ENCODE measurements around the gene NECTIN4. TPM values are rescaled to one million over a fixed set of nuclear protein-coding genes. Genes with fewer than 3 reads are reported as not detected.
A peak's percentile ranks its signal among the peaks of the same experiment; 100 is the strongest.

NECTIN4 gene
- total and polyA plus RNA-seq, 2 of the 13 experiments (the other 11 are each of a cell fraction or from before 2014, with no cell fraction given): 5.9 to 12.4 TPM

GRCh38 chr1:161082996-161083747 is 6.2 kb downstream of the NECTIN4 start (continued):
- TF ChIP-seq, protein P1, sequence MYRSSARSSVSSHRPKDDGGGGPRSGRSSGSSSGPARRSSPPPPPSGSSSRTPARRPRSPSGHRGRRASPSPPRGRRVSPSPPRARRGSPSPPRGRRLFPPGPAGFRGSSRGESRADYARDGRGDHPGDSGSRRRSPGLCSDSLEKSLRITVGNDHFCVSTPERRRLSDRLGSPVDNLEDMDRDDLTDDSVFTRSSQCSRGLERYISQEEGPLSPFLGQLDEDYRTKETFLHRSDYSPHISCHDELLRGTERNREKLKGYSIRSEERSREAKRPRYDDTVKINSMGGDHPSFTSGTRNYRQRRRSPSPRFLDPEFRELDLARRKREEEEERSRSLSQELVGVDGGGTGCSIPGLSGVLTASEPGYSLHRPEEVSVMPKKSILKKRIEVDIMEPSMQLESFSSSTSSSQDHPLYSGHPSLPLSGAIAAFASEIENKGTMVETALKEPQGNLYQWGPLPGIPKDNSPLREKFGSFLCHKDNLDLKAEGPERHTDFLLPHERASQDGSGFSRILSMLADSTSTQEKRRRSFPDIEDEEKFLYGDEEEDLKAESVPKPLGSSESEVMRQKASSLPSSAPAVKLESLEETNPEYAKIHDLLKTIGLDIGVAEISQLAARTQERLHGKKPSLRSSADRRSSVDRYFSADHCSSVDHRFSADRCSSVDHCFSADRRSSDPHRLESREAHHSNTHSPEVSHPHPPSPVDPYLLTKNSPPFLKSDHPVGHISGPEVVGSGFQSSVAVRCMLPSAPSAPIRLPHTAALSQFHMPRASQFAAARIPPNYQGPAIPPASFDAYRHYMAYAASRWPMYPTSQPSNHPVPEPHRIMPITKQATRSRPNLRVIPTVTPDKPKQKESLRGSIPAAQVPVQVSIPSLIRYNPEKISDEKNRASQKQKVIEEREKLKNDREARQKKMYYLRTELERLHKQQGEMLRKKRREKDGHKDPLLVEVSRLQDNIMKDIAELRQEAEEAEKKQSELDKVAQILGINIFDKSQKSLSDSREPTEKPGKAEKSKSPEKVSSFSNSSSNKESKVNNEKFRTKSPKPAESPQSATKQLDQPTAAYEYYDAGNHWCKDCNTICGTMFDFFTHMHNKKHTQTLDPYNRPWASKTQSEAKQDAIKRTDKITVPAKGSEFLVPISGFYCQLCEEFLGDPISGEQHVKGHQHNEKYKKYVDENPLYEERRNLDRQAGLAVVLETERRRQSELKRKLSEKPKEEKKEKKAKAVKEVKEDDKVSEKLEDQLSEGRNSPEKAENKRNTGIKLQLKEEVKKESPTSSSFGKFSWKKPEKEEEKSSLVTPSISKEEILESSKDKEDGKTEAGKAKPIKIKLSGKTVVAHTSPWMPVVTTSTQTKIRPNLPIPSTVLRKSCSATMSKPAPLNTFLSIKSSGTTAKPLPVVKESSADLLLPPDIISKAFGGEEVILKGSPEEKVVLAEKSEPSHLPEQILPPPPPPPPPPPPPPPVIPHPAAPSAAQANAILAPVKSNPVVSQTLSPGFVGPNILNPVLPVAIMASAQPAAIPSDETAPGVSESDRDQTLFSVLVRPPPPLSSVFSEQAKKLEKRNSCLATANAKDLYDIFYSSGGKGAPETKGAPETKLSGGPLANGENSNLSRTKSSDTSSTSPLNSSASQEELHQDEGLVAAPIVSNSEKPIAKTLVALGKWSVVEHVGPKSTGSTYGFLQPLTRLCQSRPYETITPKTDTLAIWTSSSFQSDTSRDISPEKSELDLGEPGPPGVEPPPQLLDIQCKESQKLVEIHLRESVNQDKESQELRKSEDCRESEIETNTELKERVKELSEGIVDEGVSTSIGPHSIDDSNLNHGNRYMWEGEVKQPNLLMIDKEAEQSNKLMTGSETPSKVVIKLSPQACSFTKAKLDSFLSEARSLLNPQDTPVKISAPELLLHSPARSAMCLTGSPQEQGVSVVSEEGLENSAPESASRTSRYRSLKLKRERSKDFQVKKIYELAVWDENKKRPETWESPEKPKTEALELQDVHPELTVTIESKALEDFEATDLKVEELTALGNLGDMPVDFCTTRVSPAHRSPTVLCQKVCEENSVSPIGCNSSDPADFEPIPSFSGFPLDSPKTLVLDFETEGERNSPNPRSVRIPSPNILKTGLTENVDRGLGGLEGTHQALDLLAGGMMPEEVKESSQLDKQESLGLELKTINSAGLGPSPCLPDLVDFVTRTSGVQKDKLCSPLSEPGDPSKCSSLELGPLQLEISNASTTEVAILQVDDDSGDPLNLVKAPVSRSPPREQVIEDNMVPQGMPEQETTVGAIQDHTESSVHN (CRISPR knock-in tag; IDR thresholded peaks at IDR 0.05): no peak
- TF ChIP-seq ZNF543 (CRISPR knock-in tag; IDR thresholded peaks at IDR 0.05): no peak
- 0 out of 4 replicates have a peak, but pooled peaks of 1 of the 2 experiments have one; percentile 31 for TF ChIP-seq NR2F1 (CRISPR knock-in tag; IDR thresholded peaks at IDR 0.05)
- no peak for TF ChIP-seq EHMT2 (IDR thresholded peaks at IDR 0.05; ENCODE audit: borderline replicate concordance, low read depth, low read length)
- TF ChIP-seq MED1 (CRISPR knock-in tag; IDR thresholded peaks at IDR 0.05): no peak
- no peak; the same call in 1 of the 2 replicates for TF ChIP-seq CBX5 (CRISPR knock-in tag; IDR thresholded peaks at IDR 0.05; ENCODE audit: borderline replicate concordance)
- TF ChIP-seq ATF1 (CRISPR knock-in tag; IDR thresholded peaks at IDR 0.05): no peak
- no peak for TF ChIP-seq FLYWCH1 (CRISPR knock-in tag; IDR thresholded peaks at IDR 0.05)
- TF ChIP-seq NR0B2 (CRISPR knock-in tag; IDR thresholded peaks at IDR 0.05): no peak
- no peak for TF ChIP-seq ZNF569 (CRISPR knock-in tag; IDR thresholded peaks at IDR 0.05; ENCODE audit: borderline replicate concordance)
- no peak for TF ChIP-seq SP2 (CRISPR knock-in tag; IDR thresholded peaks at IDR 0.05)
- no peak for TF ChIP-seq FUBP1 (CRISPR knock-in tag; IDR thresholded peaks at IDR 0.05; ENCODE audit: borderline replicate concordance)
- TF ChIP-seq, protein P2, sequence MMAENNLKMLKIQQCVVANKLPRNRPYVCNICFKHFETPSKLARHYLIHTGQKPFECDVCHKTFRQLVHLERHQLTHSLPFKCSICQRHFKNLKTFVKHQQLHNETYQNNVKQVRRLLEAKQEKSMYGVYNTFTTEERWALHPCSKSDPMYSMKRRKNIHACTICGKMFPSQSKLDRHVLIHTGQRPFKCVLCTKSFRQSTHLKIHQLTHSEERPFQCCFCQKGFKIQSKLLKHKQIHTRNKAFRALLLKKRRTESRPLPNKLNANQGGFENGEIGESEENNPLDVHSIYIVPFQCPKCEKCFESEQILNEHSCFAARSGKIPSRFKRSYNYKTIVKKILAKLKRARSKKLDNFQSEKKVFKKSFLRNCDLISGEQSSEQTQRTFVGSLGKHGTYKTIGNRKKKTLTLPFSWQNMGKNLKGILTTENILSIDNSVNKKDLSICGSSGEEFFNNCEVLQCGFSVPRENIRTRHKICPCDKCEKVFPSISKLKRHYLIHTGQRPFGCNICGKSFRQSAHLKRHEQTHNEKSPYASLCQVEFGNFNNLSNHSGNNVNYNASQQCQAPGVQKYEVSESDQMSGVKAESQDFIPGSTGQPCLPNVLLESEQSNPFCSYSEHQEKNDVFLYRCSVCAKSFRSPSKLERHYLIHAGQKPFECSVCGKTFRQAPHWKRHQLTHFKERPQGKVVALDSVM (CRISPR knock-in tag; IDR thresholded peaks at IDR 0.05): no peak
- TF ChIP-seq HMG20B (CRISPR knock-in tag; conservative IDR thresholded peaks at IDR 0.05): no peak
- TF ChIP-seq SOX13 (IDR thresholded peaks at IDR 0.05): no peak
- TF ChIP-seq SOX13 (CRISPR knock-in tag; conservative IDR thresholded peaks at IDR 0.05 in 1 of 2, IDR thresholded peaks at IDR 0.05 in 1 of 2): no peak

Measured in HepG2 (cell line).